GM21447 (cell line): ENCODE measurements around the gene ZIC1.

Experiments
- ATAC-seq: cut with Tn5 transposase; IDR thresholded peaks from one replicate; pipeline ENCODE4 v1.9.1; 2021; ENCODE audit not compliant: unreplicated experiment

ZIC1 gene

DNA sequence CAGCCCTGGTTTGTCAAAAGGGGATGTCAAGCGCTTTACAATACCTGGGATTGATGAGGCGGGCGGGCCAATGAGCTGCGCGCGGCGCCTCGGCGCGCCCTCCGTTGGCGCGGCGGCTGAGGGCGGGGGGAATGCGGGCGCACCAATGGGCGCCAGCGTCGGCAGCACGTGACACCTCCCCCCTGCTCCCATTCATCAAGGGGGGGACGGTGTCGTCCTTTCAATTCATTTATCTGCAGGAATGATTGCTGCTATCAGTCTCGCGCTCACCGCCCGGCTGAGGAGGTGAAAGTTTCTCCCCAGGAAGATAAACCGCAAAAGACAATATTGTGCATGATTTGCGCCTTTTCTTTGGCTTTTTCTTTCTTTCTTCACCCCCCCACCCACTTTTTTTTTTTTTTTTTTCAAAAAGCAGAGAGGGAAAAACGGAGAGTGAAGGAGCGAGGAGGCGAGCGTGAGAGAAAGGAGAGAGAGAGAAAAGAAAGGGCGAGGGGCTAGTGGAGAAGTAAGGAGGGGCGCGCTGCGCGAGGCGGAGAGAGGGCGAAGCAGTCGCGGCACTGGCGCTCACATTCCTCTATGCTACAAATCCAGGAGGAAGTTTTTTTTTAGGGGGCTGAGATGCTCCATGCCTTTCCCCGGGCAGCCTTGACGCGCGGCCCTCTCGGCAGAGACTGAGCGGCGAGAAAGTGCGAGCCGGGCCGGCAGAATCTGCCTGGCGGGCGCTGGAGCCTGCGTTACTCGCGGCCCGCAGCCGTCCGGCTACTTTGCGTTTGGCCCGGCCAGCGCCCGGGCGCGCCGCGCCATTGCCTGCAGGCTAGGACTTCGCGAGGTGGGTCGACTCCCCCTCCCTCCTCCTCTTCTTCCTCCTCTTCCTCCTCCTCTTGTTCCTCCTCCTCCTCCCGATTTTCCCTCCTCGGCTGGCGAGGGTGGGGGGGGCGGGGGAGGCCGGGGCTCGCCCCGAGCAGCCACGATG lies at the start of gene ZIC1:
TSS of gene ZIC1 (plus strand) at position 223 of the 973 bp plus-strand sequence. CDS start at position 971, 748 bp downstream.
- no peak for ATAC-seq

DNA sequence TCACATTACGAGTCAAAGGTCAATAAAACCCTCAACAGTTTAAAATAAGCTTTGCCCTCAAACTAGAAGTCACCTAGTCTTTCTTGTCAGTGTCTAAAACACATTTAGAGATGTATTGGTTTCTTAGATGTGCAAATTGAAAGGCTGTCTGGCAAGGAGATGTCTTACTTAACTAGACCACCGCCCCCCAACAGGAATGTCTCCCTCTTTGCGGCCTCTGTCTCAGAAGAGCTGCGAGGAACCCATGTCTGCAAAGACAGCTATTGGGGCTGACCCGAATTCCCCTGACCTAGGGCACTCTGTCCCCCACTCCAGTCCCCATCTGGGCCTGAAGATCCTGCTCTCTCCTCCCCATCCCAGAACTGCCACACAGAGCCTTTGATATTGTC lies 49.1 kb upstream of the ZIC1 start:
- ATAC-seq: no peak

DNA sequence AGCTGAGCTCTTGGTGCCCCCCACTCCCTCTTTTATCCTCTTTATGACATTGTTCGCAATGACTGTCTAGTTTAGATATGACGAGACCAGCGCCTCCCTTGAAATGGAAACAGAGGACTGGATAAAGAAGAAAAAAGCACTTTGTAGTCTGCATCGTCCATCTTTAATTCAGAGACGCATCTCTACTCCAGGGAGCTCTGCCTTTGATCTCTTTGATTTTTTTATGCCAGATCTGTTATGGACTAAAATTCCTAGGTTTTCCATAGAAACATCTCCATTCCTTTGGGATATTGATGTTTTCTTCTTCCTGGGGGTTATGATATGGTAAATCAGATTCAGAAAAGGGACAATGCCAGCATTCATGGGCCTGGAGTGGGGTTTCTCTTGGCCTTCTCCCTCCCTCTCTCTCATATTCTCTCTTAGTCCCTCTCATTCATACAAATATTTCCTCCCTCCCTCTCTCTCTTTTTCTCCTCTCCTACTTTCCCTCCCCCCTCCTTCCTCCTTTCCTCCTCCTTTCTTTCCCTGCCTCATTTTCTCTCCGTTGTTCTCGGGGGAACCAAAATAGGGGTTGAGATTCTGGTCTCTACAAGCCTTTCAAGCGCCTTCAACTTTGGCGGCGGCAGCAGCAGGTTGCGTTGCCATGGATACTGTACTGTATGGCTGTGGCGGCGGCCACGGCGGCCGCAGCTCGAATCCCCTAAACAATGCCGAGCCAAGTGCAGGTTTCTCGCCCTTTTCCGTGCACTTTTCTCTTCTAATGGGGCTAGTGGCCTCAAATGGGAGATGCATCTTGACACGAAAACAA lies 48.3 kb upstream of the ZIC1 start:
- no peak for ATAC-seq

DNA sequence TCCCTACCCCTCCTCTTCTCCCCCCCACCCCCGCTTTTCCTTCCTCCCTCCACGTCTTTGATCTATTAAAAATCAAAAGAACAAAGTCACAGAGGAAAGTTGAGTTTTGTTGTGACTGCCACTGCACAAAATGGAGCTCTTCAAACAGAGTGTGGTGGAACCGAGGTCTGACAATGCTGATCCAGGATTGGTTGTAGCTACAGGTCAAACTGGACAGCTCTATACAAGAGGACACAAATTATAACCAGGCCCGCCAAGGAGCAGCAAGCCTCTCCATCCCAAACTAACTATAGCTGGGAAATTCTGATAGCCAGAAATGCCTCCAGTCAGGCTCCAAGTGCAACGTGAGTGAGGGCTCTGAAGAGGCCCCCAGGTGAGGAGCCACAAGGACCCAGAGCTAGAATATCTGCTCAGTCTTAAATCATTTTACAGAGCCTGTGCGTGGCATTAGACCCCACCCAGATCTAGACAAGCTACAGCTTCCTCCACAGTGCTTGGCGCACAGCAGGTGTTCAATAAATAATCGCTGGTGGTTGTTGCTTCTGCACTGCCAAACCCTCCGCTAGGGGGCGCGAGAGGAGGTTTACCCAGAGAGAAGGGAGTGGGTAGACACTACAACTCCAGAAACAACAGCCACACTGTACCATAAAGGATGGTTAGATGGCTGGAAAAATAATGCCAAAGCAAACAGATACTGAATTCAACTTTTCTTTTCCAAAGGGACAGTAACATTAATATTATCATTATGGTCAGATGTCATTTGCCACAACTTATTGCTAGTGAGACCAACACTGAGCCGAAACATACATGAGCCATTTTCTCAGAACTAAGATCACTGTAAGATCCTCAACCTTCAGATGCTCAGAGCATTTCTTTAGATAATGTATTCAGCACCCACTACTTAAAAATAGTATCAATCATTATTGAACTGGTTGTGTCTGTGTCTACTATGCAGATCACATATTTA lies 47.4 kb upstream of the ZIC1 start:
- ATAC-seq: no peak

DNA sequence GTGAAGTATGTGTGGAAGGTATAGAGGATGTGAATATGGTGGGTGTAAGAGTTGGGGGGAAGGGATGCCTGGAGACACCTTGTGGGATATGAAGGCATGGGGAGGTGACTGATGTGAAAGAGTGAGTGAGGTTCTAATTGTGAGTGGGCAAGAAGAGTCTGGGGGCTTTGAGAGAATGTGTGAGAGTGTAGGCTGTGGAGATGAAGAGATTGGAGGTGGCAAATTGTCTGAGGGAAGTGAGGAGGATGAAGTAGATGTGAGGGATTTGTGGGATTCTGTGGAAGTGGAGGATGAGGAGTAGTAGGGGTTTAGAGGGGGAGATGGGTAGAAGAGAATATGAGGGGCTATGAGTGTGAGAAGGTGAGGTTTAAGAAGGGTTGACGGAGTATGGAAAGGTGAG lies 44.4 kb upstream of the ZIC1 start:
- ATAC-seq: no peak

DNA sequence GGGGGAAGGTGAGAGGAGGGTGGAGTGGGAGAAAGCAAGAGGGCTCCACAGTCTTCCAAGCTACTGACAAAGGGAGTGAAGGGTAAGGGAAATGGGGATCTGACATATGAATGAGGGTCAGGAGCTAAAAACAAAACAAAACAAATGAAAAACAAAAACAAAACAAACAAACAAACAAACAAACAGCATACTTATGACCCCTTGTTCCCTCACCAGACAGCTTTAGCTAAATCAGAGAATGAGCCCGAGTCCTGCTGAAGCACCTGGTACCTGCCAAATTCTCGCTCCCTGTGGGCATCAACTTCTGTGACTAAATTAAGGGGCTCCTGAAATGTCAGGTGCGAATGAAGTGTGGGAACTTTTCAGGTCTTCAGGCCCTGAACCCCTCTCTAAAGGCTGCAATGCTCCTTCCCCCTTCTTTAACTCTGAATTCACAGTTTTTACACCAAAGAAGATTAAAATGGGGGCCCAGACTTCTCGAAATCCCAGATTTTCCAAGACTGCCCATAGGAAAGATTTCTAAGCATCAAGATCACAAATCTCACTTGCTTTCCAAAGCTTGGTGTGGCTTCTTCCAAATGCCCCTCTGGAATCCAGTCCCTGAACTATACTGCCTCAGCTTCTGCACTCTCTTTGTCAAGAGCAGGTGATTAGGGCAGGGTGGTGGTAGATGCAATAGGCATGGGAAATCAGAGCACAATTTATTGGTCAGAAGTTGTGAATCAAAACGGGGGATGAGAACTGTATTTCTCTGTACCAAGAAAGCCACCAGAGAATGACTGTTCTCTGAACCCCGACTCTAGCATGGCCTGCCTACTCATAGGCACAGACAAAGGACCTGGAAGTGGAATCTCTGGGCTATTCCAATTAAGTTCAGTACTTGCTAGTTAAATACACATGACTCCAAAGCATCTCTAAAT lies 43.7 kb upstream of the ZIC1 start:
- no peak for ATAC-seq

DNA sequence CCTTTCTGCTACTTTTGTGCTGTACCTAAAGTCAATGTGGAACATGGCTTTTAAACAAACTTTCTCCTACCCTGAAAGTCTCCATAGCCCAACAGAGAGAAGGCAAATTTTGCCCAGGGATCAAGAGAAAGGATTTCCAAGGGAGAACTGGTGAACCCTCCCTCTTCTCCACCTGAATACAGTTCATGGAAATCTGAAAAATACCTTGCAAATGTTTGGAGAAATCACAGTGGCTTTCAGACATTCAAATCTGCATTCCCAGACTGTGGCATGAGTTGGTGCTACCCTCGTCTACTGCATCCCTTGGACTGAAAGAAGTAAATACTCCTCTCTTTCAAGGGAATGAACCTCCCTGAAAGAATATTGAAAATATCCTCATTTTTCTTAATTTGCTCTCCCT lies 41.5 kb upstream of the ZIC1 start:
- ATAC-seq: no peak

DNA sequence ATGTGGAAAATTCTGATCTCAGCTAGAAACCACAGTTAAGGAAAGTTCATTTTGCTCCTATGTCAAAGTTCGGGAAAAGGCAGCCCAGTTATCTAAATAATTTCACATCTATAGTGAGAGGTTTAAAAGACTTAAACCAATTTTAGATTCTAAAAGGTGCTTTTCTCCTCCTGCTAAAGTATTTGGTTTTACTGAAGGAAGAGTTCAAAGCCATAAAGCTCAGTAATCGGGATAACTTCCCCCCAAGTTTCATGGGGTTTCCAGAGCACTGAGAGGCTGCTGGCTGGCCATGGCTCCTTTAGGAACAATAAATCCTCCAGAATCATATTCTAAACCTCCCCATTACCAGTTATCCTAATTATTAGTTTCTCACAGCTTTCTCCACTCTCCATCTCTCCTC lies 41.0 kb upstream of the ZIC1 start:
- ATAC-seq: no peak

DNA sequence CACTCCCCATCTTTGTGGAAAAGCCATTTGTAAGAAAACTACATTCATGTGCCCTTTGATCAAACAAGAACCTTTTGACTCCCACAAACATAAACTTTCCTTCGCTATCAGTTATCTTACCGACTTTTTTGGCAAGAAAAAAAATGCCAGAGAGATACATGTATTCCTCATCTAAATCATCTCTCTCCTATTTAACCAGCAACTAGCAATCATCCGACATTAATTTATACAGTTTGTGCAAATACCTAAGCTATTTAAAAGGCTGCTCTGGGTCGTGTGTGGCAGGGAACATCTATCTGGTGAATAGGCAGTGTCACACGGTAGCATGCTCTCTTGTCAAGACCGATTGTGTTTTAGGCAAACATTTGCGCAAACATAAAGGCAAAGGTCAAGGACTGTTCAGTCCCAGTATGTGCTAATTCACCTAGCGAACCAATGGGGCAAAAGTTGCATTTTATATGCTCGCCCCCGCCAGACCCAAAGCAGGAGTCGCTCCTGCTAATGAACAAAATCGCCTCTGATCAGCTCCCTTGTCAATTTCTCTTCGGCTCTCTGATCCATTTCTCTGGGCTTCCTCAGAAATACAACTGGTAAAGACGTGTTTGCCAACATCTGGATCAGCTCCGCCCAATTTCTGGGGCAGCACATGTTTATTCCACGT lies 40.5 kb upstream of the ZIC1 start:
- ATAC-seq: no peak

DNA sequence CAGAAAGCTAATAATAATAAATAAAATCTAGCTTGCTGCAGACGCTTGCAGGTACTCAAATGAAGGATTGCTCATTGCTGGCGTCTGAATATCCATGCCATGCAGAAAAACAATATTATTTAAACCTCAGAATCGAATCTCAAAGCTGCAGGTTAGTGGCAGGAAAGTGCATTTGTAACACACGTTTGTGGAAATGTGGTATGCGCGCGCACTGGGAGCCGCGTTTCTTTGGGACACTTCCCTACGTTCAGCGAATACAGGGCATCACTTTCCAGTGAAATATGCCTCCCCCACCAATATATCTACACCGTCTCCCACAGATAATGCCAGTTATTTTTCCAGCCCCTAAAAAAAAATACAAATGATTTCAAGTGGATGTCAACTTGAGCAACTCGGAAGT lies 39.9 kb upstream of the ZIC1 start:
- ATAC-seq: no peak

DNA sequence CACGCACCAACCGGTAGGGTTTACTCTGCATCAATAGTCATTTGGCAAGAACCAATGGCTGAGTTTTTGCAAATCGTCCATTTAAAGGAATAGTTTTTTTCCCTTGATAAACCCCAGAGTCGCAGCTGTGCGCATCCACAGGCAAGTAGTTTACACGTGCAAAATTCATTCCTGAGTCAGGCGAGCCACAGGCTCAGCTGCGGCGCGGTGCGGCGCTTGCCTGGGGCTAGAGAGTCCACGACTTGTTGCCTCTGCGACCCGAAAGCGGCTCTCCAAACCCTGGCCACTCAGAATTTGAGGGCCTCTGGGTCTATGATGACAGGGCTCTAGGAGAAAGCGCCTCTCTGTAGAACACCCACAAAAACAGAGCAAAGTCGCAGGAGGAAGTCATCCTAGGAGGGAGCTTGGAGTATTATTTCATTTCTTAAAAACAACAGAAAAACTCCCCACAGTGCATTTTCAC lies 39.5 kb upstream of the ZIC1 start:
- no peak for ATAC-seq

DNA sequence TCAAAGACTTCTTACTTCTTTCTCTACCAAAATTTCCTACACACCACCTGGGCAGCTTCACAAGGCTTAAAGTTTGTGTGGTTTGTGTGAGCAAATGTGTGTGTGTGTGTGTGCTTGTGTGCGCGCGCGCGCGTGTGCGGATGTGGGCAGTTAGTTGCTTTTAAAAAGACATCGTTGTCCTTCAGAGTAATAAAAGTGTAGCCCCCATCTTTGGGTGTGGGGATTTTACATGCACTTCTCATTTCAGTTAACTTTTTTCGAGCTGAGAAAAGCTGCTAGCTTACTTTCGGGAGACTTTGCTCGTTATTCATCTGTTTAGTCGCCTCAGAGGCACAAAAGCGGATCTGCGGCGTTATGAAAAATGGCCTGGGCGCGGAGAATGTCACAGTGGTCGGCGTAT lies 38.8 kb upstream of the ZIC1 start:
- no peak for ATAC-seq

DNA sequence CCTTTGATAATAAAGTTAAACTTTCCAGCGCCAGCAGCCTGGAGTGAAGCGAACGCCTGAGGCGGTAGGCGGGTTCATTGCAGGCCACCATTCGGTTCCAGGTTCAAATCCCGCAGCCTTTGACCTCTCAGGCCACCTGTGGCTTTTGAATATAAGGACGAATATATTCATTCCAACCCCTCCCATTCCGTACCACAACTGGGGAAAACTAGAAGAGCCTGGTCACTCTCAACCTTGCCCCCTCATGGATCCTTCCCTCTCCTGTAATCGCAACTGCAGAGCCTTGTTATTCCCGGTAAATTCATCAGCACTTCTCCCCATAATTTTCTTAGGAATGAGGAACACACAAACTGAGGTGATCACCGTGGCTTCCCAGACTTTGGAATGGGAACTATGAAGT lies 38.0 kb upstream of the ZIC1 start:
- ATAC-seq: no peak

DNA sequence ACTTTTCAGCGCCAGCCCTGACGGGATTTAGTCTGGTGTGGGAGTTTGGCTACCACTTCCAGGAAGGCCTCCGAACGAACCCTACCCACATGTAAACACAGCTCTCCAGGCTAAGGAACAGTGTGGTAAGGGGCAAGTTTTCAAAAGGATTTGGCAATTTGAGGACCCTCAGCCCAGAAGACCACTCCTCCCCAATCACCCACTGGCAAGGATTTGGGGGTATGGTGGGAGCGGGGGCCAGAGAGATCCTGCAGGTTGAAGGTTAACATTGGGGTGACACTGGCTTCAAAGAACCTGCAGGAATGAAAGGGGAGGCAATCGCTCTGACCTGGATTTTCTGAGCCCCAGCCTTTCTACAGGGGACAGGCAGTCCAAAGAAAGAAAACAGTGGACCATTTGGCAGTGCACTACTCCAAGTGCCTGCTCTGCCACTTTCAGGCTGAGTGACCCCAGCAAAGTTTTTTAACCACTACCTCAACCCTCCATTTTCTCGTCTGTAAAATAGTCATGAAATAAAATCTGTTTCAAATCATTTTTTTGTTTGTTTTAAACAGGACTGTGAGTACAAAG lies 37.3 kb upstream of the ZIC1 start:
- ATAC-seq: no peak

DNA sequence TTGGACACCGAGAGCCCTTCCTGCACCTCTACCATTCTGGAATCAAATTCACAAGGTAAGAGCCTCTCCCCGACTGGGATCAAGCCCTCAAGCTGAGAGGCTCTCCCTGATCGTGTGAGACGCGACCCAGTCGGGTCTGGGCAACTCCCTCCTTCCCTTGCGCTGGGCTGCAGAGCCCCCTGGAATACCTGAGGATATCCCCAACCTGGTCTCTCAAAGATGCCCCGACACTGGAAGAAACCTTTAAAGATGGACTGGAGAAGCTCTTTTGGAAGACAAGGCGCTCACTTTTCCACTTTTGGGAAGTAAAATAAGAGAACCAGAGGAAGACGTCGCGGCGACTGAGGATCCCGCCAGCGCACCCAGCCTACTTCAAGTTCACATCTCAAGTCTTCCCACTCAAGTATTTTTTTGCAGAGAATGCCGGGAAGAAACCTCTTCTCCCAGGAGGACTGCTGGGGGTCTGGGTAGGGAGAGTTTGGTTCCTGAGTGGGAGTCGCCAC lies 36.6 kb upstream of the ZIC1 start:
- no peak for ATAC-seq

DNA sequence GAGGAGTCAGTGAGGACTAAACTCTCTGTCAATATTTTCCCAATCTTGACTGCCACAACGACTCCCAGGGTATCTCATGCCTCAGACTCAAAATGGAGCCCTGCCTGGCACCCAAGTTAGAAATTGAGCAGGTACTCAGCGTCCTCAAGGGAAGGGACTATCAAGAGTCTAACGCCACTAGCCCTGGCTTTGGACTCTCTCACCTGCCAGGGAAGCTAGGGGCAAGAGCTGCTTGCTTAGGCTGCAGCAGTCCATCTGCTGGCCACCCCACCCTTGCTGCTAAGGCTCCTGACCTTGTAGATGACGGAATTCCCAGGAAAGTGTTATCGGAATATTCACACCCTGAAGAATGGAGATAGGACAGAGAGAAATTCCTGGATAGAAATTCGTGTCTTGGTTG lies 35.9 kb upstream of the ZIC1 start:
- ATAC-seq: no peak

DNA sequence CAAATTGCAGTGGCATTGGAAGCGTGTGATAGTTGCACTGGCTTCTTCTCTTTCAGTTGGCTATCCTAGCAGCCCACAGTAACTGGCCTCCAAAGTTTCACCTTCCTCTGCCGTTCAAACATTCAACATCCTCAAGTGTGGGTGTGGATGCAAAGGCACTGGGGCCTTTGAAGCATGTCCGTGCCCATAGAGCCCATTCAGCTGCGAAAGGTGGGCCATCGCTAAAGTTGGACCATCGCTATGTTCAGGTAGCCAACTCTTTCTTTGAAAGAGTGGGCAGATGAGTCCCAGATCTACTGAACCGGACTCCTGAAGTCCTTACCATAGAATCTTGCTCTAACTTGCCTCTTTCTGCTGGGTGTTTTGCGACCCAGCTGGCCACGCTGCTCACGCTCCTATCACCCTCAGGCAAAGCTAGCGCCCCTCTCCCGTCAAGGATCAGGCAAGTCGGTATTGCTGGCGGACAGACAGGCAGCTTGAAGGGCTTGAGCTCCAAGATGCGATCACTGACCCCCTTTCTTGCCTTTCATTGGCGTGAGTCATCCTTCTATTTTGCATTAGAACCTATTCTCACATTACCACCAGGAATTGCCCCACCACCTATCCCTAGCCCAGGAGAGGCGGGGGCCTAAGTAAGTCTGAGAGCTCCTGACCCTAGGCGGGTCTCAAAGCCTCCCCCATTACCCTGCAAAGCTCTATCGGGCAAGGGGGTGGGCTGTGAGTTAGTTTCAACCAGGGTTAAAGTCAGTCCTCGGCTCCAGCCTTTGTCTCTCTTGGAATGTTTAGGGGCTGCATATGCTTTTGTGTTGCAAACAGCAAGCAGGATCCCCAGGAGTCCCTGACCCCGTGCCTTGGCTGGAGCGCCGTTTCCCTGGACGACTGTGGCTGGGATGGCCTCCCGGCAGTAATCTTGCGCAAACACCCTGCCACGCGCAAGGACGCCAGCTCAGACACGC lies 31.5 kb upstream of the ZIC1 start:
- no peak for ATAC-seq

DNA sequence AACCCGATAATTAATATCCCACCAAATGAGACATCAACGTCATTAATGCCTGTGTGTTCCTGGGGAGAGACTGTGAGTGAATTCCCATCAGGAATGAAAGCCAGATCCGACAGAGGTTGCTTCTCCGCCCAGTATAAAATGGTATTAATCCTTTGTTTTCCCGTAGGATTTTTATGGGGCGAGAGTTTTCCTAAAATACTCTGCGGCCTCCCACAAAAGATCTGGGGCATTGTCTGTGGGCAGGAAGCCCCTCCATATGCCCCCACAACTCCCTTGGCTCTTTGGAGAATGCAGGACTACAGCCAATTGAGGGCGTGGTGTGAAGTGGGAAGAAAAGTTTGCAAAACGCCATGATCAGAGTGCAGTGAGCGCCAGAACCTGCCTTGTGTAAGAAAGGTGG lies 29.5 kb upstream of the ZIC1 start:
- no peak for ATAC-seq
